Heart left ventricle (tissue), 16 donors: ENCODE results near the gene RUNDC3A. TPM values are rescaled to one million over a fixed set of nuclear protein-coding genes. Genes with fewer than 3 reads are reported as not detected.
A peak's percentile ranks its signal among the peaks of the same experiment; 100 is the strongest.

ENCODE experiments used
- ATAC-seq, 4 donors: fragments of 200-7000 bp; cut with Tn5 transposase; one replicate each; pipeline ENCODE4 v1.9.1; 2020 to 2022; ENCODE audit warnings: moderate library complexity in 4 of 4, mild to moderate bottlenecking in 3 of 4, moderate number of reproducible peaks in 1 of 4
- DNase-seq, 5 donors: peaks; one replicate each; pipeline ENCODE4 v3.0.0-alpha.2; 2020
- H3K27ac ChIP-seq, 12 donors: fragments of 200-600 bp; sonication (generic) in 4 of 12; one replicate each; pipeline versions ENCODE4 v1.5.0 to v1.8.0; 2016 to 2022; ENCODE audit warnings: mild to moderate bottlenecking in 2 of 12
- H3K27me3 ChIP-seq, 9 donors: fragments of 200-600 bp; sonication (generic) in 2 of 9; one replicate each; pipeline versions ENCODE4 v1.5.1 to v1.8.0; 2016 to 2022; ENCODE audit warnings: mild to moderate bottlenecking in 3 of 9
- H3K36me3 ChIP-seq, 9 donors: fragments of 200-600 bp; sonication (generic) in 2 of 9; one replicate each; pipeline versions ENCODE4 v1.5.0 to v1.8.0; 2018 to 2022; ENCODE audit warnings: mild to moderate bottlenecking in 2 of 9
- H3K4me1 ChIP-seq, 12 donors: fragments of 200-600 bp; sonication (generic) in 4 of 12; one replicate each; pipeline versions ENCODE4 v1.5.0 to v1.8.0; 2016 to 2022; ENCODE audit warnings: mild to moderate bottlenecking in 3 of 12
- H3K4me3 ChIP-seq, 12 donors: fragments of 200-600 bp; sonication (generic) in 4 of 12; one replicate each; pipeline versions ENCODE4 v1.5.0 to v1.8.0; 2017 to 2022; ENCODE audit warnings: mild to moderate bottlenecking in 9 of 12, moderate library complexity in 4 of 12
- H3K9me3 ChIP-seq, 12 donors: fragments of 200-600 bp; sonication (generic) in 4 of 12; one replicate each; pipeline versions ENCODE4 v1.5.0 to v1.8.0; 2016 to 2022; ENCODE audit warnings: mild to moderate bottlenecking in 1 of 12
- POLR2A ChIP-seq, 2 donors: fragments of 450-650 bp; IDR thresholded peaks; one replicate each; pipeline ENCODE4 v1.6.1; 2017; ENCODE audit warnings: antibody characterized with exemption in 2 of 2, mild to moderate bottlenecking in 2 of 2, moderate library complexity in 2 of 2
- WGBS, 4 donors: extraction: QIAGEN DNeasy Blood & Tissue Kit in 2 of 4; methylation state at CpG; one replicate each; pipeline versions ENCODE4 v1.1.5 to v1.1.7; 2013 to 2018; 5-methylcytosine and 5-hydroxymethylcytosine counted together
- intact Hi-C, 10 donors: fragments of 100-400 bp; cut with DNase I; formaldehyde crosslinking; loops; one replicate each; pipeline versions ENCODE4 v1.11.1 to v1.14.2; 2022
- polyA plus RNA-seq, 2 donors: library from polyadenylated mRNA; stranded (reverse); fragments of 200-250 nt; gene quantifications; one replicate each; pipeline ENCODE4 v1.2.3, GENCODE V29; 2013
- total RNA-seq, 9 donors: library from RNA; depleted of rRNA in 2 of 9; stranded (reverse); fragments of >200 nt in 2 of 9; fragmentation: NEBNext Ultra II Directional in 3 of 9; extraction: Animal tissue kit (Norgen Biotek cat#: 25700) in 3 of 9; gene quantifications; one replicate each; pipeline versions ENCODE4 v1.1.0 to v1.2.4, GENCODE V29; 2016 to 2023
- TF ChIP-seq, protein P1 (sequence below), 12 donors: fragments of 200-600 bp; sonication (generic) in 4 of 12; IDR thresholded peaks; one replicate each; pipeline versions ENCODE4 v1.5.0 to v1.8.0; 2018 to 2022; ENCODE audit warnings: antibody characterized with exemption in 12 of 12, mild to moderate bottlenecking in 5 of 12
- donor health status: ischemic (EF 13 %, LVEDD 7.1; RV severe dilation, severe dysfunction).
- donor health status: healthy with polysubstance abuse.
- donor health status: DM: no; HTN: yes; CAD: no.
- donor health status: DM: no; HTN: no; CAD: no.
- donor health status: ischemic (EF 25% LVEDD 6.9; RV normal size, moderate dysfunction).
- donor health status: ischemic (EF 25% LVEDD 5.7; RV mildly dilated, moderate dysfunction).
- donor health status: healthy.
- donor health status: DM: yes; HTN: yes; CAD: no.
- donor health status: ischemic (EF 35%, LVEDD 5.7; RV mildly dilated, moderate dysfunction).
- donor health status: nonischemic (EF 11% LVEDD 7.7; RV severe dilation, severe dysfunction).
- donor health status: DM: yes; HTN: yes; CAD: no.
- donor health status: PGD.
- donor health status: ischemic (EF 29% LVEDD 5.4; RV normal size, mild dysfunction).
- donor health status: nonischemic (EF 23%, LVEDD 6.1; RV moderate dilation, normal function).

RUNDC3A gene
- total and polyA plus RNA-seq, 11 donors, result 0.19 to 1.3 (median 0.51) TPM; not detected in 1

DNA sequence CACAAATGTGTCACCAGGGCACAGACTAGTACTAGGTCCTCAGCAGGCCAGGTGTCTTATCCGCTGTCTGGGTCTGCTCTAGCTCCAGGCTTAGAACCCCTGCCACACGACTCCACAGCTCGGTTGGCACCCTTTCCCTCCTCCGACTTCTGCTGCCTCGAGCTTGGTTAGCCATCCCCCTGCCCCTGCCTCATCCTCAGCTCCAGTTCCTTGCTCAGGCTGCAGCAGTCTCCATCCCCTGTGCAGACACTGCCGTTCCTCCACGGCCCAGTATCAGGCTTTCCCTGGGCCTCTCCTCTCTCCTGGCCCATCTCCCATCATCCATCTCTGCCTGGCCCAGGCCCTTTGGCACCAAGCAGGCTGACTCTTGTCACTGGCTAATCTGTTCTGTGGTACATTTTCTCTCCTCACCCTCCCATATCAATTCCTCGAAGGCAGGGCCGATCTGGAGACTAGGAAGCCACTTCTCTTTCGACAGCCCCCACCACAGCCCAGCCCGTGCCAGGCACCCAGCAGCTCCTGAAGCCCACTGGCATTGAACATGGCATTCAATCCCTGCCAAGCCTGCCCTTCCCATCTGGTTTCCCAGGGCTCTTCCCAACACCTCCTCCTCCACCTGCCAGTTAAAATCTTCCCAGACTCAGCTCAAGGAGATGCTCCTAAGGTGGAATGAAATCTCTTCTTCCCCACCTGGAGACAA is 35.3 kb downstream of the RUNDC3A start:
- DNase-seq, result no peak
- Histone ChIP-seq H3K27me3 (no peaks in the 10 kb centered on the region), H3K36me3 (peaks cover 0 to 4% (median 0%) of the 10 kb centered on the region in 9 donors), H3K9me3 (no peaks in the 10 kb centered on the region), H3K4me3 (no peak overlapping the region), H3K27ac (no peak overlapping the region), H3K4me1 (peaks cover 0 to 41% (median 12%) of the 10 kb centered on the region in 12 donors)
- no peak for ATAC-seq
- TF ChIP-seq, protein P1, sequence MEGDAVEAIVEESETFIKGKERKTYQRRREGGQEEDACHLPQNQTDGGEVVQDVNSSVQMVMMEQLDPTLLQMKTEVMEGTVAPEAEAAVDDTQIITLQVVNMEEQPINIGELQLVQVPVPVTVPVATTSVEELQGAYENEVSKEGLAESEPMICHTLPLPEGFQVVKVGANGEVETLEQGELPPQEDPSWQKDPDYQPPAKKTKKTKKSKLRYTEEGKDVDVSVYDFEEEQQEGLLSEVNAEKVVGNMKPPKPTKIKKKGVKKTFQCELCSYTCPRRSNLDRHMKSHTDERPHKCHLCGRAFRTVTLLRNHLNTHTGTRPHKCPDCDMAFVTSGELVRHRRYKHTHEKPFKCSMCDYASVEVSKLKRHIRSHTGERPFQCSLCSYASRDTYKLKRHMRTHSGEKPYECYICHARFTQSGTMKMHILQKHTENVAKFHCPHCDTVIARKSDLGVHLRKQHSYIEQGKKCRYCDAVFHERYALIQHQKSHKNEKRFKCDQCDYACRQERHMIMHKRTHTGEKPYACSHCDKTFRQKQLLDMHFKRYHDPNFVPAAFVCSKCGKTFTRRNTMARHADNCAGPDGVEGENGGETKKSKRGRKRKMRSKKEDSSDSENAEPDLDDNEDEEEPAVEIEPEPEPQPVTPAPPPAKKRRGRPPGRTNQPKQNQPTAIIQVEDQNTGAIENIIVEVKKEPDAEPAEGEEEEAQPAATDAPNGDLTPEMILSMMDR (IDR thresholded peaks at IDR 0.05), result no peak
- TF ChIP-seq POLR2A (IDR thresholded peaks at IDR 0.05), result no peak
- 63 to 71% (median 67%) methylated on average over 11 of the region's 11 CpGs for WGBS, 4 donors
- intact Hi-C loops, result loop anchor here in 1 of 10 donors (2.0 kb wide), 1 partner anchor 17 kb away; no protein-coding TSS in a partner anchor

DNA sequence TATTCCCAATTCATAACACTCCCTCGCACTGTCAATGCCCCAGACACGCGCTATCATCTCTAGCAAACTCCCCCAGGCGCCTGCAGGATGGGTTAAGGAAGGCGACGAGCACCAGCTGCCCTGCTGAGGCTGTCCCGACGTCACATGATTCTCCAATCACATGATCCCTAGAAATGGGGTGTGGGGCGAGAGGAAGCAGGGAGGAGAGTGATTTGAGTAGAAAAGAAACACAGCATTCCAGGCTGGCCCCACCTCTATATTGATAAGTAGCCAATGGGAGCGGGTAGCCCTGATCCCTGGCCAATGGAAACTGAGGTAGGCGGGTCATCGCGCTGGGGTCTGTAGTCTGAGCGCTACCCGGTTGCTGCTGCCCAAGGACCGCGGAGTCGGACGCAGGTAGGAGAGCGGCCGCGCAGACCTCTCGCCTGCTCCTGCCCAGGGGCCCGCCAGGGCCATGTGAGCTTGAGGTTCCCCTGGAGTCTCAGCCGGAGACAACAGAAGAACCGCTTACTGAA is 36.6 kb downstream of the RUNDC3A start, which contains the start of gene GRN:
GRN (plus strand) TSS at position 364 of the 515 bp plus-strand sequence. CDS start 3,863 bp downstream, outside the sequence.
- Histone ChIP-seq H3K4me1 (peaks cover 0 to 49% (median 12%) of the 10 kb centered on the region in 12 donors), H3K27me3 (no peaks in the 10 kb centered on the region), H3K4me3 (peak within 1 kb of the TSS; percentile 43 to 99 (median 80)), H3K36me3 (peaks cover 0 to 17% (median 3%) of the 10 kb centered on the region in 9 donors), H3K27ac (peak within 1 kb of the TSS; percentile 34 to 97 (median 83)), H3K9me3 (no peaks in the 10 kb centered on the region)
- TF ChIP-seq POLR2A (IDR thresholded peaks at IDR 0.05), result peak in 1 of 2 donors; percentile 87
- TF ChIP-seq, protein P1 (IDR thresholded peaks at IDR 0.05), result no peak
- WGBS, 4 donors, result 0 to 1% (median 1%) methylated on average over 14 to 26 of the region's 26 CpGs
- intact Hi-C loops, result loop anchor here in 2 of 10 donors (2.0 to 5.0 kb wide), 2 partner anchors 18 to 133 kb away; no protein-coding TSS in a partner anchor
- peak; percentile 93 to 95 (median 94) for DNase-seq
- peak; percentile 98 to 99 (median 98) for ATAC-seq

DNA sequence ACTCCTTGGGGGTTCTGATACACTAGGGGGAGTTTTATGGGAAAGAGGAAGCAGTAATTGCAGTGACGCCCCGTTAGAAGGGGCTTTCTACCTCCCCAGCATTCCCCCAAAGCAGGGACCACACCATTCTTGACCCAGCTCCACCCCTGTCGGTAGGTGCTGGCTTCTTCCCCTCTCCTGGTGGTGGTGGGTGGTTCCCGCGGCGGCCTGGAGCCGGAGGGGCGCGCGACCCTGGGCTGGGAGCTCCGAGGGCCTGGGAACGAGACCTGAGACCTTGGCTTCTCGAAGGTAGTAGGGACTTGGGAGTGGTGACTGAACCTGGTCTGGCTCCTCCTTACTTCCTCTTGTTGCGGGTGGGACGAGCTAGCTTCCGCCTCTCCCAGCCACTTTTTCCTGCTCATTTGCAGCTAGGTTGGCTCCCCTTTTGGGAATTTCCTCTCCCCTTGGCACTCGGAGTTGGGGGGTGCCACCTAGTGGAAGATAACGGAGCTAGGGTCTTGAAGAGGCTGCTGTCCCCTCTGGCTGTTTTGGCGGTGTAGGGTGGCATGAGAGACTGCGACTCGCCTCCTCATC is 37.1 kb downstream of the RUNDC3A start:
- no peaks in the 10 kb centered on the region for H3K27me3 ChIP-seq
- ATAC-seq (peak; percentile 6 to 29 (median 21)), DNase-seq (peak in 3 of 5 donors; percentile 56 to 67 (median 63))
- H3K4me1 ChIP-seq, result peaks cover 0 to 45% (median 12%) of the 10 kb centered on the region in 12 donors
- no peaks in the 10 kb centered on the region for H3K9me3 ChIP-seq
- 2 to 3% (median 3%) methylated on average over 18 to 21 of the region's 21 CpGs for WGBS, 4 donors
- peaks cover 0 to 22% (median 6%) of the 10 kb centered on the region in 9 donors for H3K36me3 ChIP-seq
- peak overlapping the region; percentile 34 to 97 (median 83) for H3K27ac ChIP-seq
- TF ChIP-seq, protein P1 (IDR thresholded peaks at IDR 0.05), result peak in 11 of 12 donors; percentile 20 to 54 (median 40)
- TF ChIP-seq POLR2A (IDR thresholded peaks at IDR 0.05), result no peak
- peak overlapping the region; percentile 43 to 99 (median 80) for H3K4me3 ChIP-seq
- intact Hi-C loops, result loop anchor here in 2 of 10 donors (2.0 to 5.0 kb wide), 2 partner anchors 19 to 133 kb away; no protein-coding TSS in a partner anchor
